NCI-H748 (cell line): ENCODE data around the gene MIOX.
A peak's percentile ranks its signal among the peaks of the same experiment; 100 is the strongest.

Experiments used
- DNase-seq: peaks from one replicate; lab custom pipeline; 2025; ENCODE audit not compliant: unreplicated experiment; lab: John Stamatoyannopoulos, UW

The MIOX gene

DNA sequence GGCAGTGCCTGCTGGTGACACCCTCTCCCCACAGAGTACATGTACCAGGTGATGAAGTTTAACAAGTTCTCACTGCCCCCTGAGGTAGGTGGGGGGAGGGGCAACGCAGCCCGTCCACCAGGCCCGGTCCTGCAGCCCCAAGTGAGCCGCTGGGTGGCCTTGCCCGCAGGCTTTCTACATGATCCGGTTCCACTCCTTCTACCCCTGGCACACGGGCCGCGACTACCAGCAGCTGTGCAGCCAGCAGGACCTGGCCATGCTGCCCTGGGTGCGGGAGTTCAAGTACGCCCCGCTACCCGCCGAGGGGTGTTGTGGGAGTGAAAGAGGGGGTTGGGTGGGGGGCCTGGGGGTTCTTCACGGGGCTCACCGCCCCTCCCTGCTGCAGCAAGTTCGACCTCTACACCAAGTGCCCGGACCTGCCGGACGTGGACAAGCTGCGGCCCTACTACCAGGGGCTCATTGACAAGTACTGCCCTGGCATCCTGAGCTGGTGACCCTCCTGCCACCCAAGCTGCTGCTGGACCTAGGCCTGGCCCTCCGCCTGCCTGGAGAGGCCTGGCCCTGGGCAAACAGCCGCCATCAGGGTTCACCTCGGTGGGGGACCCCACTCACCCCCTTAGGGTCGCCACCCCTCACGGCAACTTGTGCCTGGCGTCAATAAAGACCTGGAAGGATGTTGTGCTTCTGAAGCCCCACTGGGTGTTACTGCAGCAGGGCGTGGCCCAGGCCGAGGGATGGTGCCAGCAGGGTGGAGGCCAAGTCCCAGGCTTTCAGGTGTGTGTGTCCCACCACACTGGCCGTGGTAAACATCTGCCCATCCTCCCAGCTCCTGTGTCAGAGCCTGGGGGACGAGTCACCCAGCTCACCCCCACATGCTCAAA is 2.9 kb downstream of the MIOX start:
- no peak for DNase-seq

DNA sequence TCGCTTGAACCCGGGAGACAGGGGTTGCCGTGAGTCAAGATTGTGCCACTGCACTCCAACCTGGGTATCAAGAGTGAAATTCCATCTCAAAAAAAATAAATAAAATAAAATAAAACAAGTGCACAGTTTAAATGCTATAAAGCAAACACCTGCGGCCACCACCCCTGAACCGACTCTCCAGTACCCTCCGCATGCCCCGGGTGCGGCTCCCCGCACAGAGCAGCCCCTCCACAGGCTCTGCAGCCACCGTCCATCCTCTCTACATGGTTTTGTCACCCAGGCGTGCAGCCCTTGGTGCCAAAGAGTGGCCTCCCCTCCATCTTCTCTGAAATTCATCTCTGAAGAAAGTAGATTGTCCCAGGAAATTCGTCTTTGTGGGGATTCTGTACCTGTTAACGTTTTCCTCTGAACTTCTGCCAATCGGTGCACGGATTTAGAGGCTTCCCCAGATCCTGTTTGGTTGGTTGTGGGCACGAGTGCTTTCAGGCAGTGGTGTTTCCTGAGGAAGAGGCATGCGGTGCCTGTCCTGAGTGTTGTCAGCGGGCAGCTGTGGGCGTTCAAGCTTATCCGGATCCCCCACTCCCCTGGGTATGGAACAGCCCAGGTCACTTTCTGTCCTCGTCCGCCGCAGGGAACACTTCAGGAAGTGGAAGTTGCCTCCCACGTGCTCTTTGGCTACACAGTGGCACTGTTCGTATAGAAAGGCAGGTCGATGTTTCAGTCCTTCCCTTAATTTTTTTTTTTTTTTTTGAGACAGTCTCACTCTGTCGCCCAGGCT is 4.1 kb downstream of the MIOX start:
- DNase-seq: no peak

DNA sequence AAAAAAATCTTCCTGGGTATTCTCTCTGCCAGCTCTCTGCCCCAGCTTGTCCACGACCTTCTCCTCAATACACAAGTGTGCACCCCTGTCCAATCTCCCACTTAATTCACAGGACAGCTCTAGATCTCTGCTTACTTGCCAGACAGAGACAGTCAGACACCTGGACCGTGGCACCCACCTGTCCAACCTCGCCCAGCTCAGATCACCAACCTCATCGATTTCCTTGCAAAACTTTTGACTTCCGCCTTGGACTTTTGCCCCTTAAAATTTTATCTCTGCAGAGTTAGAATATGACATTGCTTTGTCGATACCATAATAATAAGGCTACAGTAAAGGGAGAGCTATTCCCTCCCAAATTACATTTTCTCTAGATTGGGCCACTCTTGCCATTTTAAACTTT is 10.4 kb downstream of the MIOX start:
- no peak for DNase-seq

DNA sequence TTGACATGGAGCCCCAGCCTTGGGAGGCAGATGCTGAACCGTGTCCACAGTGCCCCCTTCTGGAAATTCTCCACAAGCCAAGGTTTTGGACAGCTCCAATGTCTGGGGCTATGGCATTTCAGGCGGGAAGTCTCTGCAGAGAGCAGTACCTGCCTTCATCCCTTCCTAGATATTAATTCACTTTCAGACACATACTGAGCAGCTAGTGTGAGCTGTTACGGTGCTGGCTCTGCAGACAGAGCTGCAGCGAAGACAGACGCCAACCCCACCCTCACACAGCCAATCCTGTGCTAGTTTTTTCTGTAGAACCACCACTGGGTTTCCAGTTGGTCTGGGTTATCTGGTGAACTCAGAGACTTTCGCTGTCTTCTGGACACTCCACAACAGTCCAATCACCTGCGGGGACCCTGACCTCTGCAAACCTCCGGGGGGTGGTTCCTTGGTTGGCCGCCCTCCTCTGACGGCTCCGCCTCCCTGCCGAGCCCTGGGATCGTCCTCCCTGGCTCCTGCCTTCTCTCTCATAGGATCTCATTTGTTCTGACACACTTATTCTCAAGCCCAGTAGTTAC is 11.7 kb downstream of the MIOX start:
- DNase-seq: peak; percentile 90

DNA sequence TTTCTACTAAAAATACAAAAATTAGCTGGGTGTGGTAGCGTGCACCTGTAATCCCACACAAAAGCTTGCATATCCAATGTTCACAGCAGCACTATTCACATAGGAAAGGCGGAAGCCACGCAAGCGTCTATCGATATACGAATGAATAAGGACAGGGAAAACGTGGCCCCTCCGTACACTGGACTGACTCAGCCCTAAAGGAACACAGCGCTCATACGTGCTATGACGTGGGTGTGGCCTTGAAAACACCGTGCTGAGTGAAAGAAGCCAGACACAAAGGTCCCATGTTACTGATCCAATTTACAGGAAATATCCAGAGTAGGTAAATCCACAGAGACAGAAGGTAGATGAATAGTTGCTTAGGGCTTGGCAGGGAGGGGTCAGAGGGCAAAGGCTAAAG is 13.8 kb downstream of the MIOX start:
- DNase-seq: no peak

DNA sequence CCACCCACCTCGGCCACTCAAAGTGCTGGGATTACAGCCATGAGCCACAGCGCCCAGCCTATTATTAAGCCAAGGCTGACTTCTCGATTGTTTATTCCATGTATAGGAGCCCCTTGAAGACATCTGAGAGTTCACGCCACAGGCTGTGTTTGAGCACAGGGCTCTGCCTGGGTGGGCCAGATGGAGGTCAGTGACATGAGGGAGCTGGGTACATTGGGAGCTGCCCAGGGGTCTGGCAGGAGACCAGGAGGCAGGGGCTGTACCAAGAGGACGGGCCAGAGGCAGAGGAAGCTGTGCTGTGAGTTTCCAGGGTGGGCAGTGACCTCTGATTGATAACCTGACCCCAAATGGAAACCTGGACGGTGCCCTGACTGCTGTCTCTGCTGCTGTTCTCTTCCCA is 15.4 kb downstream of the MIOX start:
- DNase-seq: no peak

DNA sequence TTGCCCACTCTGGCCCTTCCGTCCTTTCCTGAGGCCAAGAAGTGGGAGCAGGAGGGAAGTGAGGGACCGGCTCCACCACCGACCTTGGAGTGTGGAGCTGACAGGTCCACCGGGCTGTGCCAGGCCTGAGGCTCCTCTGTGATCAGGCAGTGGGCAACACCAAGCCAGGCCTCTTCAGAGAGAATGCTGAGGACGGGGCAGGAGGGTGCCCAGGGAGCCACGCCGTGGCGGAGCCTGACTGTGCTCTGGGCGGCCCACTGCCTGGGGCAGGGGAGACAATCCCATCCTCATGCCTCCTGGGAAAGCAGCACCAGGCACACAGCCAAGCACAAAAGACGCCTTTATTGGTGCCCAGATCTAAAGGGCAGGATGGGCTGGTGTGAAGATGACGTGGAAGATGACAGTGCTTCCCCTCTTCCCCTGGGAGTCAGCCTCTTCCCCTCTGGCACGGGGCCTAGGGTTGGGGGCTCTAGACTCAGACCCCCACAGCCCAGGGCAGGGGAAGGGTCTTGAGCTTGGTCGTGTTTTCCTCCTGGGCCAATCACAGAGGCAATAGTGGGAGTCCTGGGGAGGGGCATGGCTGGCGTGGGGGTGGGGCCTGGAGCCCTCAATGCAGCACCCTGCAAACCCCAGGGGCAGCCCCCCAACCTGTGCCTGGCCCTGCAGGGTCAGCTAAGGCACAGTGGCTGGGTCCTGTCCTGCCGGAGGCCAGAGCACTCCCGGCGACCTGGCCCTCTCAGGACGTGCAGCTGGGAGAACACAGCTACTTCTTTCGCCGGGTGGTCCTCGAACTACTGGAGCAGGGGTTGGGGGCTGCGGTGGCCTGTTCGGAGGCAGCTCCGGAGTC is 16.2 kb downstream of the MIOX start:
- DNase-seq: no peak

DNA sequence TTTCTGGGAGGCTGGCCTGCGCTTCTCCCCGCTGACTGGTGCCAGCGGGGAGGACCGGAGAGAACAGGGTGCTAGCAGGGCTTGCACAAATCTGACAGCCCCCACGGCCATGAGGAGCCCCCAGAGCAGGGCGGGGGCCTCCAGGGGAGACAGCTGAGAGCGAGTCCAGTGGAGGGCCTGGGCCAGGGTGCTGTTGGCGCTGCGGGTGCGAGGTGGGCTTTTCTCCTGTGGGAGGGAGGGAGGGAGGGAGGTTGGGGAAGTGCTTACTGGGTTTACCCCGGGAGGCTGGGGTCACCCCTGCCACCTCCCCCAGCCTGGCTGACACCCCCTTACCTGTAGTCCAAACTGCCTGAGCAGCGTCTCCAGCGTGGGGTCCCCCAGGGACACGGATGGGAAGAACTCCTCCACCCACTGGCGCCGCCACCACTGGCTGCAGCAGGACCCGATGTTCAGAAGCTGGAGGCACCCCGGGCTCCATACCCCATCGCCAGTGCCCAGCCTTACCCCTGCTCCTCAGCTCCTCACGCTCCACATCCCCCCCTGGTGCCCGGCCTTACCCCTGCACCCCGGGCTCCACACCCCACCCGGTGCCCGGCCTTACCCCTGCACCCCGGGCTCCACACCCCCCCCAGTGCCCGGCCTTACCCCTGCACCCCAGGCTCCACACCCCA is 17.0 kb downstream of the MIOX start:
- DNase-seq: no peak

DNA sequence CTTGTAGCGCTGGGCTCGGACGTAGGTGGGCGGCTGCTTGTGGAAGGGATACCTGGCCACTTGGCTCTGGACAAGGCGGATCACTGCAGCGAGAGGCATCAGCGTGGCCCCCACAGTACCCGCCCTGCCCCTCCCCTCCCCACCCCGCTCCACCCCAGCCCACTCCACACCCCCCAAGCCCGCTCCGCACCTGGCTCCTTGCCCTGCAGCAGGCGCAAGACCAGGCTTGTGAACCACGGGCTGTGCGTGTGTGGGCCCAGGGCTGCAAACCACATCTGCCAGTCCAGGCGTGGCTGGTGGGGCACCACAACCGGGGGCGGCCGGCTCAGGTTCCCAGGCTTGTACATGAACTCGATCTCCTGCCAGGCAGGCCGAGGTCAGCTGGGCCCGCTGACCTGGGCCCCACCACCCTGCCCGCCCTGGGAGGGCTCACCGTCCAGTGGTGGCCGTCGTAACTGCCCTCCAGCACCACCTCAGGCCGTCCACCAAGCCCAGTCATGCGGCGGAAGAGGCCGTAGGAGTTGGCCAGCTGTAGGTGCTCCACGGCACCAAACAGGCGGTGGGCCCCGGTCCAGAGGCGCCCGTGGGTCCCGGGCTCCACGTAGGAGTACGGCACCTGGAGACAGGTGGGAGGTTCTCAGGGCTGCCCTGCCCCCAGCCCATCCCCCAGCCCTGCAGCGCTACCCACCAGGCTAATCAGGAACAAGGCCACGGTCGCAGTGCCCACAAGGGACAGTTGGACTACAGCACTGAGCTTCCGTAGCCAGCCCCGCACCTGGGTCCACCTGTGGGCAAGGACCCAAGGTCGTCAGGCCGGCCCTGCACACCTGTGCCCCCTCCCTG is 17.9 kb downstream of the MIOX start:
- no peak for DNase-seq

DNA sequence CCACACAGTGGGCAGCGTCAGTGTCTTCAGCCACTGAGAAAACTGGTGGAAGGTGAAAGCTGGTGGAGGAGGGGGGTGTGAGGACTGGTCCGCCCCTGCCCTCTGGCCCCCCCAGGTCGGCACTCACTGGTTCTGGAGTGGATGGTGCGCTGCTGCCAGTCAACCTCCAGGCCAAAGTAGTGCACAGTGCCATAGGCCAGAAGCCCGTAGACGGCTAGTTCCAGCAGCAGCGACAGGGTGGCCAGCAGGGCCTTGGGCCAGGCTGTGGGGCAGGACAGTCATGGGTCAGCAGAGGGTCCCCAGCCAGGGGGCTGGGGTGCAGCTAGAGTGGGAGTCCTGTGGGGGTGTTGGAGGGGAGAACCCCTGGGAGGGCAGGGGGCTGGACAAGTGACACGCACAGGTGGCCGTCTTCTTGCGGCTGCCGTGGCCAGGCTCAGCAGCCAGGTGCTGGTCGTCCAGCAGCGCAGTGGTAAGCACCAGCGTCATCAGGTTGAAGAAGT is 18.7 kb downstream of the MIOX start:
- DNase-seq: no peak

DNA sequence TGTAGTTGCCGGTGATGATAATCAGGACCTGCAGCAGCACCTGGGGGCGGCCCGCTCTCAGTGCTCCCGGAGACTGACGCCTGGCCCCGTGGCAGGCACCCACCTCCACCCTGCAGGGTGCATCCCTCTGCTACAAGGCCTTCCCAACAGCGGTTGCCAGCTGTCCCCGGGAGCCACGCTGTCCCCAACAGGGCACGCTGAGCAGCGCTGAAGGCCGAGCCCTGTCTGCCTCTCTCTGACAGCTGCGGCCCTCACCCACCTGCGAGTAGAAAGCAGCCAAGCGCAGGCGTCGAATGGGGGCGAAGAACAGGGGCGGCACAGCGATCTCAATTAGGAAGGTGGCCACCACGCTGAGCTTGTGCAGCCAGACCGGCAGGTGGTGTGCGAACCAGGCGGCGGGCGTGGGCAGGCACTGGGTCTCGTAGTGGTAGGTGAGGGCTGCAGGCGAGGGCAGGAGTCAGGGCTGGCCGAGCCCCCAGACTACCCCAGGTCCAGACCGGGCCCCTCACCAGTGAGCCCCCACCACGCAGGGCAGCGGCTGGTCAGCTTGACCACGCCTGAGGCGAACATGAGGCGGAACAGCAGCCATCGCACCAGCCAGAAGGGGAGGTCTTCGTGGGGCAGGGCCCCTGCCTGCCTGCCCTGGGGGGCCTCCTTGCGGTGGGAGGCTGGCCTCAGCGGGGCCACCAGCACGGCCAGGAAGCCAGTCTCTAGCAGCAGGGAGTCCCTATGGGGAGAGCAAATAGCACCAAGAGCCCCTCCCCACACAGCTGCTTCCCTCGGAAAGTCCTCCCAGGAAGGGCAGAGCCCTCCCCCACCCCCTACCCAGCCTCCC is 19.3 kb downstream of the MIOX start:
- no peak for DNase-seq

DNA sequence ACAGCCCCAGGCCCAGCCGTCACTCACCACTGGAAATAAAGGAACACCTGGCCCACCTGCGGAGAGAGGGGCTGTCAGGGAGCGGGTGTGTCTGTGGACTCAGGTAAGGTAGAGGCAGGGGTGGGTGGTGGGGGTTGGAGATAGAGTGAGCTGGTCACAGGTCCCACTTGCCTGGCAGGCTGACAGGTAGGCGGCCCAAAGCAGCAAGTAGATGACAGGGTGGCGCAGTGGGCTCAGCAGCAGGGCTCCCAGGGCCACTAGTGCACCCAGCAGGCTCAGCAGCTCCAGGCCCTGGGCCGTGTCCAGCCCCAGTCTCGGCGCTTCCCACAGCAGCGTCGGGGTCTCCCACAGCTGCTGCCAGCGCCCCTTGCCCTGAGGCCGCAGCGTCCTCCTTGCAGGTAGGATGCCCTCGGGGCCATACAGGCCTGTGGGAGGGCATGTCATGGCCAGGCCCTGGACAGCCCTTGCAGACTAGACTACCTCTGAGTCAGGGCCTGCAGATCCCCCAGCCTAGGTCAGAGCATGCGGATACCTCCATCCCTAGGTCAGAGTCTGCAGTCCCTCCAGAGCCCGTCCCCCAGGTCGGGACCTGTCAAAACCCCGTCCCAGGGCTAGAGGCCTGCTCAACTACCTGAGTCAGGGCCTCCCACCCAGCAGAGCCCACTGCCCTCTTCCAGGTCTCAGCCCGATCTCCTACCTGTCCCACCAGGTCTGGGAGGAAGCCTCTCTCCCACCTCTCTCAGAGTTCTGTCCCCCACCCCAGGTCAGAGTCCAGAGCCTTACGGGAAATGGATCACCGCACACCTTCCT is 20.2 kb downstream of the MIOX start:
- peak; percentile 57 for DNase-seq

DNA sequence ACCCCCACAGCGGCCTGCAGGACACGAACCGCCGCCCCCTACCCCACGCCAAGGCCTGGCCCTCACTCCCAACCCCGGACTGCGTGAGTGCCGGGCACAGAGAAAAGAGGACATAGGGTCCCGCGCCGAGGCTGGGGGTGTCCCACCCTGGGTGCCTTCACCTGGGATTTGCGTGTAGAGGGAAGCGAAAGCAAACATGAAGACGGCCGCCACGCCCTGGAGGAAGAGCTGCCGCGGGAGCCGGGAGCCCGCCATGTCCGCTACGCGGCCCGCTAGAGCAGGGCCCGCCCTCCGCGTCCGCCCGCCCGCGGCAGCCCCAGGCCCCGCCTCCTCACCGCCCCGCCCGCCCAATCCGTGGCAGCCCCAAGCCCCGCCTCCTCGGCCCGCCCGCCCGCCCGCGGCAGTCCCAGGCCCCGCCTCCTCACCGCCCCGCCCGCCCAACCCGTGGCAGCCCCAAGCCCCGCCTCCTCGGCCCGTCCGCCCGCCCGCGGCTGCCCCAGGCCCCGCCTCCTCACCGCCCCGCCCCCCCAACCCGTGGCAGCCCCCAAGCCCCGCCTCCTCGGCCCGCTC is 20.8 kb downstream of the MIOX start, which contains the start of gene LMF2:
Gene LMF2, minus strand, starts transcription at position 282 of the 570 bp plus-strand sequence. Its CDS starts 27 bp downstream, at position 255.
- peak; percentile 89 for DNase-seq

DNA sequence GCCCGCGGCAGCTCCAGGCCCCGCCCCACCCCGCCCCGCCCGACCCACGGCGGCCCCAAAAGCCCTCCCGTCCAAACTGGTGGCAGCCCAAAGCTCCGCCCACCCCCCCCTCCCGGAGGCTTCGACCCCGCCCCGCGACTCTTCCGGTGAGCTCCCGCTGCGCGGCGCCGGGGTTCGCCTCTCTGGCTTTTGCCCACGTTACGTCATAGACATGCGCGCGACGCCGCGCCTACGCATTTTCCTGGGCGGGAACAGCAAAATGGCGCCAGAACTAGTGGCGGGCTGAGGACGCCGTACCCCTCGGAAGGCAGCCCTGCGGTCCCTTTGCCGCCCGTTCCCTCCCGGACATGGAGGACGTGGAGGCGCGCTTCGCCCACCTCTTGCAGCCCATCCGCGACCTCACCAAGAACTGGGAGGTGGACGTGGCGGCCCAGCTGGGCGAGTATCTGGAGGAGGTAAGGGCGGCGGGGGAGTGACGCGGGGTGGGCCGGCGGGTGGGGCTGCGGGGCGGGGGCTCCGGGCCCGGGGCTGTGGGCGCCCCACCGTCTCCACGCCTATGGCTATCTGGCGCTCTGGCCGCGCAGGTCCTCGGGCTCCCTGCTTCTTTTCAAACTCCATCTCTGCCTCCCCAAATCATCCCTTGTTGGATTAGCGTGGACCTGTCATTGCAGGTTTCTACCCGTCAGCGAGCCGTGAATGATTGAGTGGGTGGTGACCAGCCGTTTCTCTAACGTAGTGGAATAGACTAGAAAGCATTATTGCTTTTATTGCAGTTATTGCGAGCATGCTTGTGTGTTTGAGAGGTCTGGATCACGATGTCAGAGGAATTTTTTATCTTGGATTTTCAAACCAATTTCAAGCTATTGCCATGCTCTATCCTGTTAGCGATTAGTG is 21.6 kb downstream of the MIOX start, which contains the start of gene NCAPH2:
Gene NCAPH2, plus strand, starts transcription at position 234 of the 894 bp plus-strand sequence. Its CDS starts 114 bp downstream, at position 348.
- peak; percentile 97 for DNase-seq

DNA sequence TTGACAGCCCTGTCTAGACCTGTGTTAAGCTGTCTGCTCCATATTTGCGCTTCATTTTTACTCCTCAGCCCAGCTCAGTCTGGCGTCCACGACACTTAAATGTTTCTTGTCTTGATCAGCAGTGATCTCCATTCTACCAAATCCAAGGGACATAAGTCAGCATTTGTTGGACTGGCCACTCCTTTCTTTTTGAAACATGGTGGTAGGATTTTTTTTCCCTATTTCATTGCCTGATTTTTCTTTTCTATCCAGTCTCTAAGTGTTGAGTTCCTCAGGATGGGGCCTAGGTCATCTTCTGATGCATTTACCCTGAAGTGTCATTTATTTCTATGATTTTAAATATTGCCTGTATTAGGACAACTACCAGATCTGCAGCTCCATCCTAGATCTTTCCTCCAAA is 22.2 kb downstream of the MIOX start:
- DNase-seq: no peak

DNA sequence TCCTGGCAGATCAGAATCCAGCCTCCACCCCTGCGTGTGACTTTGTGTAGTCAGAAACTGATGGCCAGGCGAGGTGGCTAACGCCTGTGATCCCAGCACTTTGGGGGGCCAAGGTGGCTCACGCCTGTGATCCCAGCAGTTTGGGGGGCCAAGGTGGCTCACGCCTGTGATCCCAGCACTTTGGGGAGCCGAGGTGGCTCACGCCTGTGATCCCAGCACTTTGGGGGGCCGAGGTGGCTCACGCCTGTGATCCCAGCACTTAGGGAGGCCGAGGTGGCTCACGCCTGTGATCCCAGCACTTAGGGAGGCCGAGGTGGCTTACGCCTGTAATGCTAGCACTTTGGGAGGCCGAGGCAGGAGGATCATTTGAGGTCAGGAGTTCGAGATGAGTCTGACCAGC is 26.5 kb downstream of the MIOX start:
- no peak for DNase-seq
